GM19193 (cell line): Measurements from ENCODE around the gene C14orf132.

Source experiments
- POLR2A ChIP-seq: IDR thresholded peaks from 4 replicates; pipeline ENCODE4 v1.6.1; 2011; ENCODE audit not compliant: insufficient read depth, insufficient read length; ENCODE audit errors: extremely low read depth

The C14orf132 gene

DNA sequence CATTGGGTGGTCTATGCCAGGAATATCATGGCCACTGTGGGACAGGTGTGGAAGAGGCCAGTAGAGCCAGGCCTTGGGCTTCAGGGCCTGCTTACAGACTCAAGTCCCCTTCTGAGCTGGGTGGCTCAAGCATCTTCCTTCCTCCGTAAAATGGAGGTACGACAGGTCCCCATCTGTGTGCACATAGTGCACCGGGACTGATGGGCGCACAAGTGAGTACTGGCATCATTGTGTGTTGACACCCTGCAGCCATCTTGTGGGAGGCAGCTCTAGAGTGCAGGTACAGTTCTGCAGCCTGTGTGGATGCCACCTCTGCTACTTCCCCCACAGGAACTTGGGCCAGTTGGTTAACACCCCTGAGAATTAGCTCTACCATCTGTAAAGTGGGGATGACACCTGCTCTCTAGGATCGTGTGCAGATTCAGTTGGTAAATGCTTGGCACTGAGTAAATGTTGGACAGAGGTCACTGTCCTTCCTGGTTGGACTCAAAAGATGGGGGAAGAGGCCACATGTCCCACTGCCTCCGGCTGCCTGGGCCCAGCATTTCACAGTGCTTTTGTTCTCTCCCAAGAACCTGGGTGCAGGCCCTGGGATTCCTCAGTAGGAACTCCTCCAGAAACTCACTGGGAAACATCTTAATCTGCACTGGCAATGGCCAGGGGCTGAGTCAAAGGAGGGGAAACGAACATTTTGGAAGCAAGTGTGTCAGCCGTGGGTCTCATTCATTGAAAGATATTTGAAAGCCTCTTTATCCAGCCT is 70.6 kb downstream of the C14orf132 start:
- no peak for TF ChIP-seq POLR2A

- TF ChIP-seq POLR2A, result no peak
Measured at GRCh38 chr14:96112032-96112431, 72.9 kb downstream of the C14orf132 start.

DNA sequence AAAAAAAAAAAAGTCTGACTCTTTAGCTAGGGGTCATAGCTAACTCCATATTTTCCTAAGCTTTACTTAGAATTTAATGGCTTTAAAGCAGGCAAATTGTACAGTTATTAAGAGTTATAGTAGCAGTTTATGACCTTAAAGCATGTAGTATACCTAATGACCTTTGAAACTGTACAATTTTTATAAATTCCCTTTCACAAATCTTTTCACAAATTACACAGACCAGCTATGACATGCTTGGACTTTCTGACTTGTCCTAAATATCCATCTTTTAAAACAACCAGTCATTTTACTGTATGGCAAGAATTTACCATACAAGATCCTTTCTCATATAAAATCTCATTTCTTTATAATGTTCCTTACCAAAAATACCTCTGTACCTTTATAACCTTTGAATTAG is 74.8 kb downstream of the C14orf132 start:
- TF ChIP-seq POLR2A, result no peak

DNA sequence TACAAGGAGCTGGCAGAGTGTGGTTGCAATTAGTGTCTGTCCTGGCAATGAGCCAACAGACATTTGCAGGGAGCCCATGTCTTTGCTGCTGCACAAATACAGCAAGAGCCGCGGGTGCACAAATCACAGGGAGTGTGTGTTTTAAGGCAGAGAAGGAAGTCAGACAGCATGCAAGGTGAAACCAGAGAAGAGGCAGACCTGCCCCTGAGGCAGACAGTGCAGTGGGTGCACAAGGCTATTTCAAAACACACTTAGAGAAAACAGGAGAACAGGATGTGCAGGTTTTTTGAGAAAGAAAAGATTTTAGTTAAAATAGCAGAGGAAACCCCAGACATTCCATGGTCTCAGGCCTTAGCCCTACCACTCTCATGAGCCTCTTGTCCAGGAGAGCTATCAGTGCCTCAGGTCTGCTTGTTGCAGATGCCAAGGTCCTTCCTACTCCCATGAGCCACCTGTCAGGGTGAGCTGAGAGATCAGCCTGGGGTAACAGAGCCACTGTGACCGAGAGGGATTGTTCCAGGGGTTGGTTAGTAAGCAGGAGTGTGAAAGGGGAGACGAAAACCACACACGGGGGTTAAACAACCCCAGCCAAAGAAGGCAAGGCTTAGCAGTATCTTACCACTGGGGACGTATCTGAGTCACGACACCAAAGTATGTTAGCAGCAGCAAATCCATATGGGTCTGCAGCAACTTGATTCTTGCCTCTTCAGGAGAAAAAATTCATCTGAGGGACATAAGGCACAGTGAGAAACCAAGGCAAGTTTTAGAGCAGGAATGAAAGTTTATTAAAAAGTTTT is 78.1 kb downstream of the C14orf132 start:
- TF ChIP-seq POLR2A, result no peak

DNA sequence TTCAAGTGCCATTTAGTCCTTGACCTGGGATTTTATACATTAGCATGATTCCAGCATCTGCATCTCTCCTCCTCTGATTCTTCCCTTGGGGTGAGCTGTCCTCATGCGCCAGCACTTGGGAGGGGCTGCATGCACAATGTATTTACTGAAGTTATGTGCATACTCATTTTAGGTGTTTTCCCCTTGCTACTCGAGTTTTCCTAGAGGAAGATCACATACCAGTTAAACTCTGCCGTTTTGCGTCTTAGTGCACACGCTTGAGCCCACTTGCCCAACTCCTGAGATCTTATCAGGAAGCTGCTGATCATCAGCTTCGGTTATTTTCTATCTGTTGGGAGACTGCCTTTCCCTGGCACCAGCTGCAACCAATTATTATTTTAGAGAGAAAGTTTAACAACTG is 78.8 kb downstream of the C14orf132 start:
- no peak for TF ChIP-seq POLR2A

DNA sequence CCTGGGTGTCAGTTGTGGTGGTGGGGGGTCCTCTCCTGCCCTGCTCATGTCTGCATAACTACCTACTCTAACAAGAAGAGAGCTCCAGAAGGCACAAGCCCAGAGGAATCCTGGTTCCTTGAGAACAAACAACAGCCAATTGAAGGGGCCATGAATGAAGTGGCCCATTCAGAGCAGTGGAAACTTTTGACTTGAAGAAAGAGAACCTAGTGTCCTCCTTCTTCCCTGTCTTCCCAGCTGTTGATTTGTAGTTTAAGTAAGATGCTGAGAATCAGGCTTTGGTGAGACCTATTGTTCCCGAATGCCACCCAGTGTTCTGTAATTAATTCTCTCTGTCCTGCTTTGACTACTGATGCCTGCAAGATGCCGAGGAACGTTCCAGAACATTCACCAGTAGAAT is 79.2 kb downstream of the C14orf132 start:
- TF ChIP-seq POLR2A, result no peak

GRCh38 chr14:96119947-96120346 is 80.8 kb downstream of the C14orf132 start:
- no peak for TF ChIP-seq POLR2A

DNA sequence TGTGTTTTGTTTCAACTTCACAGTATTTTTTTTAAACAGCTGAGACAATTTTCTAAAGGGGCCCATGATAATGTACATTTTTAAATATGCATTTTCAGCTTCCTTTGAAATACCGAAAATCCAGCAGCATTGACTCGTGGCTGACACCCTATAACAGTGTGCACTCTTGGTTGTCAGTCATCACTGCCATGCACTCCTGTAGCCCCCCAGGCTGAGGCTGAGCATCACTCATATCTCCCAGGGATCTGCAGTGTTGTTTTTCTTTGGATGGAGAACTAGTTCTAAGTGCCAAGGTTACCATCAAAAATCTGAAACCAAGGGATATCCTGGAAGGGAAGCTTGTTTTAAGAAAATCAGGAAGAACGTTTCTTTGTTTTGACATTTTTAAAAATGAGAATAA is 81.2 kb downstream of the C14orf132 start:
- TF ChIP-seq POLR2A, result no peak

DNA sequence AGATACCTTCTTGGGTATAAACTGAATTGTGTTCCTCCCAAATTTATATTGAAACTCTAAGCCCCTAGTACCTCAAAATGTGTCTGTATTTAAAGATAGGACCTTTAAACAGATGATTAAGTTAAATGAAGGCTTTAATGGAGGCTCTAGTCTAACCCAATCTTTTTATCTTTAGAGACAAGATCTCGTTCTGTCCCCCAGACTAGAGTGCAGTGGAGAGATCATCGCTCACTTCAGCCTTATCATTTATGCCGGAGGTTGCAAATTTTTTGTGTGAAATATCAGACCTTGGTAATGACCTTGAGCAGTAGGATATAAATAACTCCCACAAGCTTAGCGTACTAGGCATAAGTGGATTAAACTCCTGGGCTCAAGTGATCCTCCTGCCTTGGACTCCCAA is 81.8 kb downstream of the C14orf132 start:
- TF ChIP-seq POLR2A, result no peak

- no peak for TF ChIP-seq POLR2A
Measured at GRCh38 chr14:96121660-96122395, 82.7 kb downstream of the C14orf132 start.

- TF ChIP-seq POLR2A, result no peak
Measured at GRCh38 chr14:96122496-96122895, 83.3 kb downstream of the C14orf132 start.

- TF ChIP-seq POLR2A, result no peak
Measured at GRCh38 chr14:96125536-96125935, 86.4 kb downstream of the C14orf132 start.

- no peak for TF ChIP-seq POLR2A
Measured at GRCh38 chr14:96126339-96126782, 87.2 kb downstream of the C14orf132 start.

GRCh38 chr14:96126783-96127271 is 87.7 kb downstream of the C14orf132 start:
- no peak for TF ChIP-seq POLR2A

- no peak for TF ChIP-seq POLR2A
Measured at GRCh38 chr14:96129128-96129736, 90.1 kb downstream of the C14orf132 start.
